ENCODE measurements around the gene TEKT3.

DNA sequence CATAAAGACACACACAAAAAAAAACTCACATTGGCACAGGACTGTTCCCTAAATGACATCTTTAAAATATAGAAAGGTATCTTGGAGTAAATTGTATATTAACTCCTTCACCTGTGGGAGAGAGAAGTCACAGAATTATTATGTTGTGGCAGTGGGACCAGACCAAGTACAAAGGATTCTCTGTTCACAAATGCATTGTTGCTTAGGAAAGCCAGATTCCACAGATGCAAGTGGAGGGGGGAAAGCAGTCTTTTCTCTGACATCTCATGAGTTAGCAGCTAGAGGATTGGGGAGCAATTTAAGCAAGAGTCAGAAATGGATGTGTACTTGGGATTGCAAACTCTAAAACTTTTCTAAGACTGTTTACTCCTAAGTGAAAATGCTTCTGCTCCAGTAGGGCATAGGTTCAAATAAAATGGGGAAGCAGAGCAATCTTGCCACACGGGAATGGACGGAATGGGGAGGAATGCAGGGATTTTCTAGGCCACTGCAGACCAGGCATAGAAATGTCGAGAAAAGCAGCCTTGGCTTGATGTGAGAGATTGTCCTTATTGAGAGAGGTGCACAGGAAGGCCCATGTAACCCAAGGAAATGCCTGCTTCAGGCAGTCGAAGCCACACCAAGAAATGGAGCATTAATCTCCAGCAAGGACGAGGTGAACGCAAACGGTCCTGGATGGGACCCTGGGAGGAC lies 72.2 kb downstream of the TEKT3 start:
- TF ChIP-seq, protein P1, sequence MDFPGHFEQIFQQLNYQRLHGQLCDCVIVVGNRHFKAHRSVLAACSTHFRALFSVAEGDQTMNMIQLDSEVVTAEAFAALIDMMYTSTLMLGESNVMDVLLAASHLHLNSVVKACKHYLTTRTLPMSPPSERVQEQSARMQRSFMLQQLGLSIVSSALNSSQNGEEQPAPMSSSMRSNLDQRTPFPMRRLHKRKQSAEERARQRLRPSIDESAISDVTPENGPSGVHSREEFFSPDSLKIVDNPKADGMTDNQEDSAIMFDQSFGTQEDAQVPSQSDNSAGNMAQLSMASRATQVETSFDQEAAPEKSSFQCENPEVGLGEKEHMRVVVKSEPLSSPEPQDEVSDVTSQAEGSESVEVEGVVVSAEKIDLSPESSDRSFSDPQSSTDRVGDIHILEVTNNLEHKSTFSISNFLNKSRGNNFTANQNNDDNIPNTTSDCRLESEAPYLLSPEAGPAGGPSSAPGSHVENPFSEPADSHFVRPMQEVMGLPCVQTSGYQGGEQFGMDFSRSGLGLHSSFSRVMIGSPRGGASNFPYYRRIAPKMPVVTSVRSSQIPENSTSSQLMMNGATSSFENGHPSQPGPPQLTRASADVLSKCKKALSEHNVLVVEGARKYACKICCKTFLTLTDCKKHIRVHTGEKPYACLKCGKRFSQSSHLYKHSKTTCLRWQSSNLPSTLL (IDR thresholded peaks at IDR 0.05): no peak
- TF ChIP-seq SIX5 (IDR thresholded peaks at IDR 0.05; ENCODE audit: borderline replicate concordance in 1 of 2, insufficient read depth in 1 of 2, low read depth in 1 of 2, low read length in 2 of 2) (no peak), HDAC6 (IDR thresholded peaks at IDR 0.05; ENCODE audit: low read depth, low read length) (no peak), ZNF133 (CRISPR knock-in tag; IDR thresholded peaks at IDR 0.05) (no peak), ZNF551 (CRISPR knock-in tag; IDR thresholded peaks at IDR 0.05) (no peak), RNF2 (IDR thresholded peaks at IDR 0.05) (no peak)
- TF ChIP-seq, protein P2, sequence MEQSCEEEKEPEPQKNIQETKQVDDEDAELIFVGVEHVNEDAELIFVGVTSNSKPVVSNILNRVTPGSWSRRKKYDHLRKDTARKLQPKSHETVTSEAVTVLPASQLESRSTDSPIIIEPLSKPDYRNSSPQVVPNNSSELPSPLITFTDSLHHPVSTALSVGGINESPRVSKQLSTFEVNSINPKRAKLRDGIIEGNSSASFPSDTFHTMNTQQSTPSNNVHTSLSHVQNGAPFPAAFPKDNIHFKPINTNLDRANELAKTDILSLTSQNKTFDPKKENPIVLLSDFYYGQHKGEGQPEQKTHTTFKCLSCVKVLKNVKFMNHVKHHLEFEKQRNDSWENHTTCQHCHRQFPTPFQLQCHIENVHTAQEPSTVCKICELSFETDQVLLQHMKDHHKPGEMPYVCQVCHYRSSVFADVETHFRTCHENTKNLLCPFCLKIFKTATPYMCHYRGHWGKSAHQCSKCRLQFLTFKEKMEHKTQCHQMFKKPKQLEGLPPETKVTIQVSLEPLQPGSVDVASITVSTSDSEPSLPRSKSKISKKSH (CRISPR knock-in tag; IDR thresholded peaks at IDR 0.05): no peak
- TF ChIP-seq, protein P3, sequence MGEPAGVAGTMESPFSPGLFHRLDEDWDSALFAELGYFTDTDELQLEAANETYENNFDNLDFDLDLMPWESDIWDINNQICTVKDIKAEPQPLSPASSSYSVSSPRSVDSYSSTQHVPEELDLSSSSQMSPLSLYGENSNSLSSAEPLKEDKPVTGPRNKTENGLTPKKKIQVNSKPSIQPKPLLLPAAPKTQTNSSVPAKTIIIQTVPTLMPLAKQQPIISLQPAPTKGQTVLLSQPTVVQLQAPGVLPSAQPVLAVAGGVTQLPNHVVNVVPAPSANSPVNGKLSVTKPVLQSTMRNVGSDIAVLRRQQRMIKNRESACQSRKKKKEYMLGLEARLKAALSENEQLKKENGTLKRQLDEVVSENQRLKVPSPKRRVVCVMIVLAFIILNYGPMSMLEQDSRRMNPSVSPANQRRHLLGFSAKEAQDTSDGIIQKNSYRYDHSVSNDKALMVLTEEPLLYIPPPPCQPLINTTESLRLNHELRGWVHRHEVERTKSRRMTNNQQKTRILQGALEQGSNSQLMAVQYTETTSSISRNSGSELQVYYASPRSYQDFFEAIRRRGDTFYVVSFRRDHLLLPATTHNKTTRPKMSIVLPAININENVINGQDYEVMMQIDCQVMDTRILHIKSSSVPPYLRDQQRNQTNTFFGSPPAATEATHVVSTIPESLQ (CRISPR knock-in tag; IDR thresholded peaks at IDR 0.05): no peak
- TF ChIP-seq, protein P4, sequence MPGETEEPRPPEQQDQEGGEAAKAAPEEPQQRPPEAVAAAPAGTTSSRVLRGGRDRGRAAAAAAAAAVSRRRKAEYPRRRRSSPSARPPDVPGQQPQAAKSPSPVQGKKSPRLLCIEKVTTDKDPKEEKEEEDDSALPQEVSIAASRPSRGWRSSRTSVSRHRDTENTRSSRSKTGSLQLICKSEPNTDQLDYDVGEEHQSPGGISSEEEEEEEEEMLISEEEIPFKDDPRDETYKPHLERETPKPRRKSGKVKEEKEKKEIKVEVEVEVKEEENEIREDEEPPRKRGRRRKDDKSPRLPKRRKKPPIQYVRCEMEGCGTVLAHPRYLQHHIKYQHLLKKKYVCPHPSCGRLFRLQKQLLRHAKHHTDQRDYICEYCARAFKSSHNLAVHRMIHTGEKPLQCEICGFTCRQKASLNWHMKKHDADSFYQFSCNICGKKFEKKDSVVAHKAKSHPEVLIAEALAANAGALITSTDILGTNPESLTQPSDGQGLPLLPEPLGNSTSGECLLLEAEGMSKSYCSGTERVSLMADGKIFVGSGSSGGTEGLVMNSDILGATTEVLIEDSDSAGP (CRISPR knock-in tag; IDR thresholded peaks at IDR 0.05): no peak

All from K562 (cell line).